ENCODE data around the gene MYO1E. TPM values are rescaled to one million over a fixed set of nuclear protein-coding genes. Genes with fewer than 3 reads are reported as not detected.
A peak's percentile ranks its signal among the peaks of the same experiment; 100 is the strongest.
"Not testable (repeated sequence)": the region's sequence is repeated elsewhere in the genome, so short reads cannot be mapped to it uniquely, and the experiment has no call there.

The MYO1E gene
- total RNA-seq, 1 experiment from 2014 or later: 117 TPM

DNA sequence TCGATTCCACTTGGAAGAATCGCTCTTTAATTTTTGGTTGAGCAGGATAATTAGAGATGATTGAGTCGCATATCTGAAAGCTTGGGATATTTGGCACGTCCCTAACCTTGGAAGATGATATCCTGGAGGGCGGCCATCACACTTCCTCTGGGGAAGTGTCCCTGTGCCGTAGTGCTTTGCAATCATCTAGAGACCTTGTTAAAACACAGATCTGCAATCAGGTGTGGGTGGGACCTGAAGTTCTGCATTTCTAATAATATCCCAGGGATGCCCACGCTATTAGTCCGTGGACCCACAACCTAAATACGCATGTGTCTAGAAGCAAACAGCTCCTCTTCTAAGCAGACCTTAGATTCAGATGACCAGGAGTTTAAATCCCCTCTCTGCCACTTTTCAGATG is 20.5 kb downstream of the MYO1E start:
- no peak for DNase-seq (ENCODE audit: low read depth)

- DNase-seq (ENCODE audit: low read depth): no peak
Observed at GRCh38 chr15:59350421-59350732, 22.3 kb downstream of the MYO1E start.

GRCh38 chr15:59349680-59350420 is 22.8 kb downstream of the MYO1E start:
- peak; percentile 93 for DNase-seq (ENCODE audit: low read depth)

- DNase-seq (ENCODE audit: low read depth): no peak
Observed at GRCh38 chr15:59347915-59348314, 24.8 kb downstream of the MYO1E start.

GRCh38 chr15:59346951-59347350 is 25.7 kb downstream of the MYO1E start:
- DNase-seq (ENCODE audit: low read depth): no peak

- no peak for DNase-seq (ENCODE audit: low read depth)
Observed at GRCh38 chr15:59345326-59345725, 27.3 kb downstream of the MYO1E start.

GRCh38 chr15:59344311-59344710 is 28.4 kb downstream of the MYO1E start:
- DNase-seq (ENCODE audit: low read depth): no peak

DNA sequence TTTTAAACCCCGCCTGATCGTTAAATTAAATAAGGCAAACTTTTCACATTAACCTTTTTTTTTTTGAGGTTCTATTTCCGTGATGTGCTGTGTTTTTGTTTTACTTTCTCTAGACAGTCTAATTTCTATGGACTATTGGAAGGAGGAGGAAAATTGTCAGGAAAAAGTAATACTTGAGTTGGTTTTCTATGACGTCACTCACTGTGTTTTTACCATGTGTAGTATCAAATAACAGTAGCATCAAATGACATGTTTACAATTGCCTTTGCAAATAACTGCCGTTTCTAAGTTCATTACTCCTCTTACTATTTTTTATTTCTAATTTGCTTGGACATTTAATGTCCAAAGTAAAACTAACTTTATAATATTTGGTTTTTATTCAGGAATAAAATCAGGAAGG is 32.3 kb downstream of the MYO1E start:
- peak; percentile 41 for DNase-seq (ENCODE audit: low read depth)

- peak; percentile 68 for DNase-seq (ENCODE audit: low read depth)
Observed at GRCh38 chr15:59339252-59339672, 33.4 kb downstream of the MYO1E start.

- no peak for DNase-seq (ENCODE audit: low read depth)
Observed at GRCh38 chr15:59338414-59338813, 34.3 kb downstream of the MYO1E start.

DNA sequence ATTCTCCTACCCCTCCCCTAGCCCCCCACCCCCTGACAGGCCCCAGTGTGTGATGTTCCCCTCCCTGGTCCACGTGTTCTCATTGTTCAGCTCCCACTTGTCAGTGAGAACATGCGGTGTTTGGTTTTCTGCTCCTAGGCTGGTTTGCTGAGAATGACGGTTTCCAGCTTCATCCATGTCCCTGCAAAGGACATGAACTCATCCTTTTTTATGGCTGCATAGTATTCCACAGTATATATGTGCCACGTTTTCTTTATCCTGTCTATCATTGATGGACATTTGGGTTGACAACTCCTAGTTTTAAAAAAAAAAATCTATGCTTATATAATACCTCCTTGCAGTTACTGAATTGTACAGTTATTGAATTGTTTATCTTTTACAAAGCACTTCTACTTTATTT is 35.9 kb downstream of the MYO1E start:
- DNase-seq (ENCODE audit: low read depth): not testable (repeated sequence)

DNA sequence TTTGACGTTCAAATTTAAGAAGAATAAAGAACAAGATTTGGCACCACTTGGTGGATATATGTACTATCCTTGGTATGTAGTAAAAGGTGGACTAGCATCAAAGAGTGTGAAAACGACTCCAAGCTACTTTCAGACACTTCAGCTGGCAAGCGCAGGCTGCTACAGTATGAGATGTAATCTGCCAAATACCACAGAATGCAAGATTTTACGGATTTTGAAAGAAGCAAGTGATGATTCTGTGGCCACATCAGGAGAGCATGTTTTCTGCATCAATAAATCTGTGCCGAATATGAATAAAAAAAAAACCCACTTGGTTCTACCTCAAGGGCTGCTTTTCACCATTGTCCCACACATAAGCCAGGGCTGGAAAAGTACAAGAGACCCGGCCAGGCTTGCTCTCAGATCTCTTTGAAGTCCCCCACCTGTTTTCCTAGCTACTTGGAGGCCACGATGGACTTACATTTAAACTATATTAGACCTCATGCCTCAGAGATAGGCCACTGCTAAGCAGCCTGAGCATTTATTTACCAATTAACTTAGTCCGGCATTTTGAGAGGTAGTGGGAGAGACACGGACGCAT is 37.4 kb downstream of the MYO1E start:
- no peak for DNase-seq (ENCODE audit: low read depth)

- DNase-seq (ENCODE audit: low read depth): no peak
Observed at GRCh38 chr15:59334076-59334415, 38.6 kb downstream of the MYO1E start.

DNA sequence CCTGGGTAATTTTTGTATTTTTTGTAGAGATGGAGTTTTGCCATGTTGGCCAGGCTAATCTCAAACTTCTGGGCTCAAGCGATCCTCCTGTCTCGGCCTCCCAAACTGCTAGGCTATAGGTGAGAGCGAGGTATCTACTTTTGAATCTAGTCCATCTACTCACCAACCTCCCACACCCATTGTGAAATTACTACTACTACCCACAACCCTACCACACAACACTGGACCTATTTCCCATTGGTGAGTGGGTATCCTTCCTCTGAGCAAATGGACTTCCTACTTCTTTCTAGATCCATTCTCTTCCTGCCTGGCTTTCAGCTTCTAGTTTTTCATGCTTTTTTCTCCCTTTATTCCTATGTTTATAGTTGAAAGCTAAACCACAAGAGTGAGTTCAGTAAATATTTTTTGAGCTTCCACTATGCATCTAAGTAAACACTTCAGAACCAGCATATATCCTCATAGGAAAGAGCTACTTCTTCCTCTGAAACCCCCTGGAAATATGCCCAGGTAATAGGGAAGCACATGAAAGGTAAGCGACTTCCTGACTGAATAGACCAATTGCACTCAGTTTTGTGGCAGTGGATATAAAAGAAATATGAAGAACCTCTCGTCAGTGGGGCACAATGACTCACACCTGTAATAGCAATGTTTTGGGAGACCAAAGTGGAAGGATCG is 39.1 kb downstream of the MYO1E start:
- DNase-seq (ENCODE audit: low read depth): no peak

DNA sequence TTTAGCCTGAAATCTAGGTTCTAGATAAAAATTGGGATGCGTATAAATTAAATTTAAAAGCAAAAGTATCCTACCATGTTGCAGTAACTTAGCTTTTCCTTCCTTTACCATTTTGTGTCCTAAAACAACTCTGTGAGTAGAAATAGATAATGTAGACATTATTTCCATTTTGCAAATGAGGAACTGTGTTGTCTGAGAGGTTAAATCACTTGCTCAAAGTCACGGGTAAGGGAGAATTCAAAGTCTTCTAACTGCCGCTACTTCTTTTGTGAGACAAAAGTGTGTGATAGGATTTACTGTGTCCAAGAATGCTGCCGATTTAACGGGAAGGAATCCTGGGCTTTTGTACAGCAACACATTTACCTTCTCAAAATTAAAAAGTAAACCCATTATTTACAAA is 40.7 kb downstream of the MYO1E start:
- DNase-seq (ENCODE audit: low read depth): no peak

GRCh38 chr15:59330649-59331048 is 42.0 kb downstream of the MYO1E start:
- no peak for DNase-seq (ENCODE audit: low read depth)

DNA sequence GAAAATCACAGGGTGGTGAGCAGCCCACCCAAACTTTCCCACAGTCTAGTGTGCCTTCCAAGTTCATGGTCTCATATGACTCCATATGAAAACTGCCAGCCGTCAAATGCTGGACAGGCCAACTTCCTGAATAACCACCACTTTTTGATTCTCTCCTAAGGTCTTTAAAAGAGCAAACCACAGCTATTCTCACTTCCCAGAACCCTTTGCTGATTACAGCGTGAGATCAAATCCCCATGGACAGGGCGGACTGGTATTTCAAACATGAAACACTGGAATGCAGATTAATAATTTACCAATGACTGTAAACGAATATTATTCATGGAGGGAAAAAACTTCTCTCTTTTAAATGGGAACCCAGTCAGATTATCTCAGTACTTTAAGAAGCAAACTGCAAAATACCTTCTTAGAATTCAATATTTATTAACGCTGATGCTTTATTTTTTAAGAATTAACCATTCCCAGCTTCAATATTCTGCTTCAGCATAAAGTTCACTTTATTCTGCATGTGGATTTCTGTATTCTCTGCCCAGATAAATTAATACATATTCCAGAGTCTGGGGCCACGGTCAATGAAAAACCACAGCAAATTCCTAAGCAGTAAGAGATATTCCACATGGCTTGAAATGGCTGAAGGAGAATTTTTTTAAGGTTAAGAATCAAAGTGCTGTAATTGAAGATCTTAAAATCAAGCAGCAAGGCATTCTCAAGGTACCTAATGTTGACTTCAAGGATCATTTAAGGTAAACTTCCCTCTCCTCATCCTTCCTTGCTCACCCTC is 42.9 kb downstream of the MYO1E start:
- DNase-seq (ENCODE audit: low read depth): peak; percentile 88

GRCh38 chr15:59329091-59329490 is 43.6 kb downstream of the MYO1E start:
- no peak for DNase-seq (ENCODE audit: low read depth)

DNA sequence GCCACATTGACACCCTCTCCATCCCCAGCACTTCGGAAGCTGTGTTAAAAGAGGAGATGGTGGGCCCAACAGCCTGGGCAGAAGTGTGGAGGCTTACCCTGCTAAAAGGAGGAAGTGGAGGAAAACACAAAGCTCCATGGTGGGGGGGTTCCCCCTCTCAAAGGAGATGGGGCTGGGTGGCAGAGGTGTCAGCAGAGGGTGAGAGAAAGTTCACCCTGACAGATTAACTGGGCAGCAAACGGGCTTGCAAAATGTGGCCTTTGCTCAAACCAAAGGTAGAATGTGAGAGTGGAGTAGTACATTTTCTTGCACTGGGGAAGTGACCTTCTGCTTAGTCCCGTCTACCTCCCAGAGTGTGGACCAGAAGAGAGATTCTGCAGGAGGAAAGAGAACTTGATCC is 44.7 kb downstream of the MYO1E start:
- DNase-seq (ENCODE audit: low read depth): no peak

DNA sequence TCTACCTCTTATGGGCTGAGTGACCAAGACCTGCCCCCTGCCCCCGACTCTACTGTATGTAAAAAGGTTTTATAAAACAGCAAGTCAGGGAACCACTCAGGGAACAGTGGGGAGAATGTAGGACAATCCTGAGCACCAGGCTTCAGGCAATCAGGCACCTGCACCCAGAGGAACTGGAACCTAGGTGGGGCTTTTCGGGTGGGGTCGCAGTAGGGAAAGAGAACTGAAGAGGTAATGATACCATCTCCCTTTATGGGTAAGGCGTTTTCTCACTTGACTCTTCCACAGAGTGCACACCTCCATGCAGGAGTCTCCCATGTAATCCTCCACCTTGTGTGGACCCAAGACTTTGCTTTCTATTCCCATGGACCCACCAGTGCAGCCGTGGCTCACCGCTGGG is 45.8 kb downstream of the MYO1E start:
- no peak for DNase-seq (ENCODE audit: low read depth)

DNA sequence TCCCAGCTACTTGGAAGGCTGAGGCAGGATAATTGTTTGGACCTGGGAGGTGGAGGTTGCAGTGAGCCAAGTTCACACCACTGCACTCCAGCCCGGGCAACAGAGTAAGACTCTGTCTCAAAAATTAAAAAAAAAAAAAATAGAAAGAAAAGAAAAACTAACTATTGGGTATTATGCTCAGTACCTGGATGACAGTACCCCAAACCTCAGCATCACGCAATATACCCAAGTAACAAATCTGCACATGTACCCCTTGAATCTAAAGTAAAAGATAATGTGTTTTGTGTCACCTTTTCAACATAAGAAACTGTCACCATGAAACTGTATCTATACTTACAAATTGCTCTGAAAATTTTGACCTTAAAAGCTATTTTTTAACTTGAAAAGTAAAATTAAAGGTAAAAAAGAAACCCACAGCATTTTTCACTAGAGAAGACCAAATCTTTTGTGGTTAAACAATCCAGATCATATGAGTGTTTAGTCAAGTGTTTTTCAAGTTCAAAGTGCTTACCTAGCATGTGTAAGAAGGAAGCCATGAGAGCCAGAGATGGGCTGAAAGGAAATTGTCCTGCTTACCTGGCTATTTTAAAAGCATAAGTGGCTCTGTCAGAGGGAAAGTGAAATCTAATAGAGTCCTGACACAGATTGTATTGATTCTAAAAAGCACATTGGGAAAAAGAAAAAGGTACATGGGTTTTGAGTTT is 50.5 kb downstream of the MYO1E start:
- DNase-seq (ENCODE audit: low read depth): no peak
